Hepatocyte (in vitro differentiated cells): ENCODE measurements around the gene JAKMIP1.

Experiments used
- EZH2 ChIP-seq: fragments of 200-600 bp; sonication (generic); IDR thresholded peaks from 2 replicates; pipeline ENCODE4 v1.6.1; 2016; ENCODE audit warnings: antibody characterized with exemption, mild to moderate bottlenecking, borderline replicate concordance
- EZH2phosphoT487 ChIP-seq: fragments of 200-600 bp; sonication (generic); IDR thresholded peaks from one replicate; pipeline ENCODE4 v1.6.1; 2018; ENCODE audit warnings: antibody characterized with exemption, mild to moderate bottlenecking, low read depth, moderate library complexity; ENCODE audit not compliant: unreplicated experiment, severe bottlenecking
- TF ChIP-seq, protein P1 (sequence below): fragments of 200-600 bp; sonication (generic); IDR thresholded peaks from 2 replicates; pipeline ENCODE4 v1.5.1; 2016; ENCODE audit warnings: antibody characterized with exemption, mild to moderate bottlenecking; ENCODE audit not compliant: poor library complexity

DNA sequence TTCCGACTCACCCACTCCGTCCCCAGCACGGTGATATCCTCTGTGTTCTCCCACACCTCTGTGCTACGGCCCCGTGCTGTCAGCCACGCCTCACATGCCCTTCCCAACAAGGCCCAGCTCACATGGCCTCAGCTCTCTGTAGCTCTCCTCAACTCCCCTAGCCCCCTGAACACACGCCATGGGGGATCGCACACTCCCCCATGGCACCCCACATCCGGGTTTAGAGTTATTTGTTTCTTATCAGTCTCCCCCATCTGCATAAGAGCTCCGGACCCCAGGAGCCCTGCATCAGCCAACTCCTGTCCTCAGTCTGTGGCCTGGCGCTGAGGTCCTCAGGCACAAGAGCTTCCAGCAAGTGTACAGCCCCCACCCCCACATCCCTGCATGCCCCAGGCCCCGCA is 189.1 kb downstream of the JAKMIP1 start:
- TF ChIP-seq EZH2, result no peak
- no peak for TF ChIP-seq EZH2phosphoT487
- TF ChIP-seq, protein P1, sequence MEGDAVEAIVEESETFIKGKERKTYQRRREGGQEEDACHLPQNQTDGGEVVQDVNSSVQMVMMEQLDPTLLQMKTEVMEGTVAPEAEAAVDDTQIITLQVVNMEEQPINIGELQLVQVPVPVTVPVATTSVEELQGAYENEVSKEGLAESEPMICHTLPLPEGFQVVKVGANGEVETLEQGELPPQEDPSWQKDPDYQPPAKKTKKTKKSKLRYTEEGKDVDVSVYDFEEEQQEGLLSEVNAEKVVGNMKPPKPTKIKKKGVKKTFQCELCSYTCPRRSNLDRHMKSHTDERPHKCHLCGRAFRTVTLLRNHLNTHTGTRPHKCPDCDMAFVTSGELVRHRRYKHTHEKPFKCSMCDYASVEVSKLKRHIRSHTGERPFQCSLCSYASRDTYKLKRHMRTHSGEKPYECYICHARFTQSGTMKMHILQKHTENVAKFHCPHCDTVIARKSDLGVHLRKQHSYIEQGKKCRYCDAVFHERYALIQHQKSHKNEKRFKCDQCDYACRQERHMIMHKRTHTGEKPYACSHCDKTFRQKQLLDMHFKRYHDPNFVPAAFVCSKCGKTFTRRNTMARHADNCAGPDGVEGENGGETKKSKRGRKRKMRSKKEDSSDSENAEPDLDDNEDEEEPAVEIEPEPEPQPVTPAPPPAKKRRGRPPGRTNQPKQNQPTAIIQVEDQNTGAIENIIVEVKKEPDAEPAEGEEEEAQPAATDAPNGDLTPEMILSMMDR, result no peak
